M059J (cell line): Measurements from ENCODE around the gene NUCB2. TPM values are rescaled to one million over a fixed set of nuclear protein-coding genes. Genes with fewer than 3 reads are reported as not detected.
"Not testable (repeated sequence)": the region's sequence is repeated elsewhere in the genome, so short reads cannot be mapped to it uniquely, and the experiment has no call there.

Experiments used
- DNase-seq: peaks from one replicate; pipeline ENCODE4 v3.0.0-alpha.2; 2012; ENCODE audit warnings: low read depth
- total RNA-seq: library from RNA; depleted of rRNA; stranded (reverse); fragments of >200 nt; shearing (Covaris generic); gene quantifications from 2 replicates; pipeline ENCODE4 v1.2.3, GENCODE V29; 2014

NUCB2 gene
- total RNA-seq, 1 experiment from 2014 or later: 173 TPM

GRCh38 chr11:17268500-17268899 lies 8.0 kb upstream of the NUCB2 start:
- DNase-seq: not testable (repeated sequence)

- no peak for DNase-seq
These were observed 7.6 kb upstream of the NUCB2 start for GRCh38 chr11:17268902-17269301.

DNA sequence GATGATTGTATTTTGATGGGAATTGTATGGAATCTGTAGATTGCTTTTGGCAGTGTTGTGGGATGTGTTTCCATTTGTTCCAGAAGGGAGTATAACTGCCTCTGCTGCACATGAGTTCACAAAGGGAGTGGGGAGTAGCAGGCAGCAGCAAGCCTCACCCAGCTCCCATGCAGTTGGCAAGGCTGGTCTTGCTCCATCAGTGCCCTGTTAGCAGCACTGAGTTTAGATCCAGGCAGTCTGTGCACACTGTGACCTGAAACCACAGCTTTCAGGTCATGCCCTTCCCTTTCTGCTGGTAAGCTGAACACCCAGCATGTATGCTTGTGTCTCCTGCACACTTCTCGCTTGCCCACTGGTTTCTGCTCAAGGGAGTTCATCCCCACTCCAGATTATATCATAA lies 3.7 kb upstream of the NUCB2 start:
- DNase-seq: peak; percentile 24

DNA sequence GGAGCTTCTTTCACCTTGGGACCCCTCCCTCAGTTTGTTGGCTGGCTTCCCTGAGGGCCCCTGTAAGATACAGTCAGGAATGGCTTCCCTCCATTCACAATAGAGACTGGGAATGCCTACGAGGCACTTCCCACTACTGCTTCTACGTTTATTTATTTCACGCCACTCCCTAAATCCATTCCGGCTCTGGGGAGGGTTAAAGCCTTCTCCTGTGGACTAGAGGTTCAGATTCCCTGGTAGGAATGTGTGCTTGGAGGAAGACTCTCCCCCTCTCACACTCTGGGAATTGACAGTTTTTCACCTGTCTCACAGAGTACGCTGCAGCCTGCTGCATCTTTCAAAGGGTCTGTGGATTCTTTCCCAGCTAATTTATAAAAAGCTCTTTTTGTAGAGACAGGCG lies 3.3 kb upstream of the NUCB2 start:
- no peak for DNase-seq

DNA sequence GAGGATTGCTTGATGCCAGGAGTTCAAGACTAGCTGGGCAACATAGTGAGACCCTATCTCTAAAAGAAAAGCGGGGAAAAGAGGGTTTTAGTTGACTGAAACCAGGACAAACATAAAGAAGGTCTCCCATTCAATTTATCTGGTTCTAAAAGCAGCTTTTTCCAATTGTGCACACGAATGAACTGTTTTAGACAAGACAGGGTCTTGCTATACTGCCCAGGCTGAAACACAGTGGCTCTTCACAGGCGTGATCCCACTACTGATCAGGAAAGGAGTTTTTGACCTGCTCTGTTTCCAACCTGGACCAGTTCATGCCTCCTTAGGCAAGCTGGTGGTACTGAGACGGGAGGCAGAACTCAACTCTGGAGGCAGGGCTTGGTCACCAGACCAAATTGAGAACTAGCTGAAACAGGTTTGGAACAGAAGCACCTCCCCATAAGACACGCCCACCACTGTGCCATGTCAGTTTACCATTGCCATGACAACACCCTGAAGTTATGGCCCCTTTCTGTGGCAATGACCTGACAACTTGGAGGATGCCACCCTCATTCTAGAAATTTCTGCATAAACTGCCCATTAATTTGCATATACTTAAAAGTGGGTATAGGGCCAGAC lies 2.8 kb upstream of the NUCB2 start:
- peak; percentile 40 for DNase-seq

- DNase-seq: peak; percentile 54
These were observed 921 bp upstream of the NUCB2 start for GRCh38 chr11:17275400-17276235.

- DNase-seq: peak; percentile 71
These were observed 565 bp downstream of the NUCB2 start for GRCh38 chr11:17277024-17277584.

- DNase-seq: no peak
These were observed 4.1 kb downstream of the NUCB2 start for GRCh38 chr11:17280494-17281127.

GRCh38 chr11:17286332-17286731 lies 9.8 kb downstream of the NUCB2 start:
- no peak for DNase-seq

DNA sequence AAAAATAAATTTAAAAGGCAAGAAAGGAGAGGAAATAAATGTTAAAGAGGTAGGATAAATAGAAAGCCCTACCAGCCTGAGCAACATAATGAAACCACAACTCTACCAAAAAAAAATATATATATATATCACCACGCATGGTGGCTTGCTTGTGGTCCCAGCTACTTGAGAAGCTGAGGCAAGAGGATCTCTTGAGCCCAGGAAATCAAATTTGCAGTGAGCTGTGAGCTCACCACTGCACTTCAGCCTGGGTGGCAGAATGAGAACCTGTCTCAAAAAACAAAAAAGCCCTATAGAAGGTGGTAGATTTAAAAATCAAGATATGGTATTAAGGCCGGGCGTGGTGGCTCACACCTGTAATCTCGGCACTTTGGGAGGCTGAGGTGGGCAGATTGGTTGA lies 10.5 kb downstream of the NUCB2 start:
- DNase-seq: no peak

DNA sequence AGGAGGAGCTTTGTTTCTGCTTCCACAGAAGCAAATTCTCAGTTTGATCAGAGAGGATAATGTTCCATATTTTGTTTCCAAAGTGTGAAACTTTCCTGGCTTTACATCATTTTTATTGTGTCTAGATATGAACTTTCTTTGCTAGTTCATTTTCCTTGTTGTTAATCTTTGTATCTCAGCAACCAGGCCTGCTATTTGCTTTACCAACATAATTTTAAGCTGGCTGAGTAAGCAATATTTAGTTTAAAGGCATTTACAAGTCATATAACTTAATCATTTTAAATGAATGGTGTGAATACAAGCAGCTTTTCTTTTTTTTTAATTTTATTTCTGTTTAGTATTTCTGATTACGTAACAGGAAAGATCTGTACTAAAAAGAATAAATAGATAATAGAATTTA lies 15.2 kb downstream of the NUCB2 start:
- no peak for DNase-seq

GRCh38 chr11:17293311-17293710 lies 16.8 kb downstream of the NUCB2 start:
- DNase-seq: no peak

DNA sequence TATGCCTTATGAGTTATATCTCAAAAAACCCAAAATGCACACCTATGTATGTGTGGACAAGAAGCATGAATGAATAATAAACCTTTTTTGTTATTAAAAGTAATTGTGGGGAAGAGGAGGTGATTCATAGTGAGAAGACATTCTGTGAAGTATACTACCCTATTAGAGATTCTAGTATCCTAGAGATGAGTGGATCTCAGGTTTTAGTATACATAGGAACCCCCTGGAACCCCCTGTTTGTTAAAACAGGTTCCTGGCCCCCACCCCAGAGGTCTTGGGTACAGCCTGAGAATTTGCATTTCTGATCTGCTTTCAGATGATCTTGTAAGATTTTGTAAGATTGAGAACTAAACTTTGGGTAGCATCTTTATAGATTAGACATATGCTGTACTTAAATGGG lies 17.5 kb downstream of the NUCB2 start:
- DNase-seq: no peak

GRCh38 chr11:17296852-17297559 lies 20.5 kb downstream of the NUCB2 start:
- no peak for DNase-seq

DNA sequence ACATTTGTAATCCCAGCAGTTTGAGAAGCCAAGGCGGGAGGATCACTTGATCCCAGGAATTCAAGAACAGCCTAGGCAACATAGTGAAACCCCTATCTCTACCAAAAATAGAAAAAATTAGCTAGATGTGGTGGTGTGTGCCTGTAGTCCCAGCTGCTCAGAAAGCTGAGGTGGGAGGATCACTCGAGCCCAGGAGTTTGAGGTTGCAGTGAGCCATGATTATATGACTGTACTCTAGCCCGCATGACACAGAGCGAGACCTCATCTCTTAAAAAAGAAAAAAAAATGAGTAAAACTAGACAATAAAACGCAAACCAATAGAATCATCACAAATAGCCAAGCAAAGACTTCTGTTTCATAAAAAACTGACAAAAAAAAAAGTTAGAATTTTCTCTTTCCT lies 21.8 kb downstream of the NUCB2 start:
- no peak for DNase-seq

- no peak for DNase-seq
These were observed 23.8 kb downstream of the NUCB2 start for GRCh38 chr11:17300372-17300771.

- DNase-seq: no peak
These were observed 37.1 kb downstream of the NUCB2 start for GRCh38 chr11:17313349-17314231.

DNA sequence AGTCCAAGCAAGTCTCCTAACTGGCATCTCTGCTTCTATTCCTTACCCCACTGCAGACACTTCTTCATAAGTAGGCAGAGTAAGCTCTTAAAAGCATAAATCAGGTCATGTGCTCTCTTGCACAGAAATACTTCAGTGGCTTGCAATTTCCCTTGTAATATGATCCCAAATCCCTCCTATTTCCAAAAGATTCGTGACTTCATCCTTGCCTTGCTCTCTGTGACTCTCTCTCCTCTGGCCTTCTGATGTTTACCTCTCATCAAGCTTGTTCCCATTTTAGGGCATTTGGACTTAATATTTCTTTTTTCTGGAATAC lies 37.7 kb downstream of the NUCB2 start:
- DNase-seq: peak; percentile 80

DNA sequence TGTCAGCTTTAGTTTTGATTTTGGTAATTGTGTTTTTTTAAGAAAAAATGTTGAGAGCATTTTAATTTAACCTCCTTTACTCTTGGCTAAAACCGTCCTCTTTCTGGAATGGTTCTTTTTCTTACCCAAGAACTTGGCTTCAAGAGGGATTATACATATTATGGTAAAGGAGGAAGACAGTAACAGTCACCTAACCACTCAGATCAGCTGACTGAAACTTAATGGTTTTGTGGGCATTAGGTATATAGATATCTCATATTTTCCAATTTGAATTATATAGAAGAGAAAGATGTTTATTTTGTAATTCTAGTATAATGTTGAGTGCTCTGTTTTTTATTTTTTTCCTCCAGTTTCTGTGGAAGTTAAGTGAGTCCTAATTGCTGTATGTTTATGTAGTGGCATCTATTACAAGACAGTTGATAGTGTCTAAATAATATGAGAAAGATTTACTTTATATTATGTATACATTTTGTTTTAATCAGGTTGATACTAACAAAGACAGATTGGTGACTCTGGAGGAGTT lies 38.4 kb downstream of the NUCB2 start:
- no peak for DNase-seq

- DNase-seq: no peak
These were observed 52.4 kb downstream of the NUCB2 start for GRCh38 chr11:17328871-17329494.
